Measurements from ENCODE around the gene CIDEC.

CIDEC gene, protein sequence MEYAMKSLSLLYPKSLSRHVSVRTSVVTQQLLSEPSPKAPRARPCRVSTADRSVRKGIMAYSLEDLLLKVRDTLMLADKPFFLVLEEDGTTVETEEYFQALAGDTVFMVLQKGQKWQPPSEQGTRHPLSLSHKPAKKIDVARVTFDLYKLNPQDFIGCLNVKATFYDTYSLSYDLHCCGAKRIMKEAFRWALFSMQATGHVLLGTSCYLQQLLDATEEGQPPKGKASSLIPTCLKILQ

DNA sequence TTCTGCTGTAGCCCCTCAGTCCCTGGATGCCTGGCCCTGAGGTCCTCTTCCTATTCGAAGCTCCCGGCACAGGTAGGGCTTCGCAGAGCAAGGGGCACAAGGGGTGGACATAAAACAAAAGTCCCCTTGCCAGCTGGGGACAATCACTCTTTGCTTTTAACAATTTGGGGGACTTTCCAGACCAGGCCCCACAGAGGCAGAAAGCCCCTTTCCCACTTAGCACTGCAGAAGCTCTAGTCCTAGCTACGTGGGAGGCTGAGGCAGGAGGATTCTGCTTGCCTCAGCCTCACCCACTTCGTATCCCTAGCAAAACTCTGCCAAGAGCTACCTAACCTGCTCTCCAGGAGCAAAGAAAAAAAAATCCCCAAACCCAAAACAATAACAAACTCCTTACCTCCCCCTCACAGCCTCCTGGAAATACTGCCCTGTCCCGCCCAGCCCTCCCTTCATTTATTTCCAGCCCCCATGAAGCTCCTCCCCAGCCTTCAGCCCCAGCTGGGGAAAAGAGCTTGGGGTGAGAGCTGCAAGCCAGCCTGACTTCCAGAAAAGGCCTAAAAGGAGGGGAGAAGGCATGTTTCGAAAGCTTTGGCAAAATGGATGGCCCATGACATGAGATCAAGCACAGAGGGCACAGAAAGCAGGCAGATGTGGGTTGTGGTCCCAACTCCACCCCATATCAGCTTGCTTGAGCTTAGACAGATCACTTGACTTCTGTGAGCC, at the start of gene CIDEC:
Gene CIDEC, minus strand, starts transcription at position 424 of the 720 bp plus-strand sequence. CDS start 1,767 bp downstream, outside the sequence.
- FAIRE-seq (no peak), DNase-seq (ENCODE audit: insufficient read length, low spot score) (no peak)

DNA sequence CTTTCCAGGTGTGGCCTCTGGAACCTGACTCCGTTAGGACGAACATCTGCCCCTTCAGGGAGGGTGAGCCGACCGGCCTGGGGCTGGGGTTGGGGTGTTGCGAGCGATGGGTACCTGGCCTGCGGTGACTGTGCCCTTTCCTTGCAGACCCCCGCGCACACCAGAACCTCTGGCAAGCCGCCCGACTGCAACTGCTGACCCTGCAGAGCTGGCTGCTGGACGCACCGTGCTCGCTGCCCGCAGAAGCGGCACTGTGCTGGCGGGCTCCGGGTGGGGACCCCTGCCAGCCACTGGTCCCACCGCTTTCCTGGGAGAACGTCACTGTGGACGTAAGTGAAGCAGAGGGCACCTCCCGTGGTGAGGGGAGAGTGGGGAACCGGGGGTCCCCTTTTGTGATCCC, 48.1 kb upstream of the CIDEC start:
- FAIRE-seq (no peak), DNase-seq (ENCODE audit: insufficient read length, low spot score) (no peak)

DNA sequence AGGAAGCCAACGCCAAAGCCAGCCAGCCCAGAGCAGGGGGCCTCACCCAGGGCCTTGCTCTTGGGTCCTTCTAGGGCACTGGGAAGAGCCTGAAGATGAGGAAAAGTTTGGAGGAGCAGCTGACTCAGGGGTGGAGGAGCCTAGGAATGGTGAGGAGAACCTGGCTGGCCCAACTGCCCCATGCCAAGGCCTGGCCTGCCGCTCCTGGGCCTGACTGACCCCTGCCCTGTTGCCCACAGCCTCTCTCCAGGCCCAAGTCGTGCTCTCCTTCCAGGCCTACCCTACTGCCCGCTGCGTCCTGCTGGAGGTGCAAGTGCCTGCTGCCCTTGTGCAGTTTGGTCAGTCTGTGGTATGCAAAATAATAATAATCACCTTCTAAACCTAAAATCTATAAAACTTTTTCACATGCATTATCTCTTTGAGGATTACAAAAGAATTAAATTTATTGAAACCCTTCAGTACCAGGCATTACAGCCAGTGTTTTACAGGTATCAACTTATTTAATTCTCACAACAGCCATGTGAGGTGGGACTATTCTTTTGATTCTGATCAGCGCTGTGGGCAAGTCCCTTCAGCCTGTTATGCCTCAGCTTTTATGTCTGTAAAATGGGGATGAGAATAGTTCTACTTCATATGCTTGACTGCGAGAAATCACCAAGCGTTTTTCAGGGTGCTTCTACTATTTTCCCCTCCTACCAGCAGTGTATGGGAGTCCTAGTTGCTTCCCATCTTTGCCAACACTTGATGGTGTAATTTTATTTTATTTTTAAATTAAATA, 38.4 kb upstream of the CIDEC start:
- FAIRE-seq (no peak), DNase-seq (ENCODE audit: insufficient read length, low spot score) (no peak)

DNA sequence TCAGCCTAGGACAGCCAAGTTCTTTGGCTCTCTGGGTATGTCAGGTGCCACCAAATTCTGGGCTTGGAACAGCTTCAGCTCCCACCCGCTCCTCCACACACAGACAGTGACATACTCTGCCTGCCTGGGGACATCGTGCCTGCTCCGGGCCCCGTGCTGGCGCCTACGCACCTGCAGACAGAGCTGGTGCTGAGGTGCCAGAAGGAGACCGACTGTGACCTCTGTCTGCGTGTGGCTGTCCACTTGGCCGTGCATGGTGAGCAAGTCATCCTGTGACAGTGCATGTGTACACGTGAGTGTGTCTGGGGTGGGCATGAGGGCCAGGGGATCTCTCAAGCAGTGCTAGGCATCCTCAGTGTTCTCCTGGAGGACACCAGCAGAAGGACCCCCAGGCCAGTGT, 37.8 kb upstream of the CIDEC start:
- FAIRE-seq (peak; percentile 26), DNase-seq (ENCODE audit: insufficient read length, low spot score) (no peak)

DNA sequence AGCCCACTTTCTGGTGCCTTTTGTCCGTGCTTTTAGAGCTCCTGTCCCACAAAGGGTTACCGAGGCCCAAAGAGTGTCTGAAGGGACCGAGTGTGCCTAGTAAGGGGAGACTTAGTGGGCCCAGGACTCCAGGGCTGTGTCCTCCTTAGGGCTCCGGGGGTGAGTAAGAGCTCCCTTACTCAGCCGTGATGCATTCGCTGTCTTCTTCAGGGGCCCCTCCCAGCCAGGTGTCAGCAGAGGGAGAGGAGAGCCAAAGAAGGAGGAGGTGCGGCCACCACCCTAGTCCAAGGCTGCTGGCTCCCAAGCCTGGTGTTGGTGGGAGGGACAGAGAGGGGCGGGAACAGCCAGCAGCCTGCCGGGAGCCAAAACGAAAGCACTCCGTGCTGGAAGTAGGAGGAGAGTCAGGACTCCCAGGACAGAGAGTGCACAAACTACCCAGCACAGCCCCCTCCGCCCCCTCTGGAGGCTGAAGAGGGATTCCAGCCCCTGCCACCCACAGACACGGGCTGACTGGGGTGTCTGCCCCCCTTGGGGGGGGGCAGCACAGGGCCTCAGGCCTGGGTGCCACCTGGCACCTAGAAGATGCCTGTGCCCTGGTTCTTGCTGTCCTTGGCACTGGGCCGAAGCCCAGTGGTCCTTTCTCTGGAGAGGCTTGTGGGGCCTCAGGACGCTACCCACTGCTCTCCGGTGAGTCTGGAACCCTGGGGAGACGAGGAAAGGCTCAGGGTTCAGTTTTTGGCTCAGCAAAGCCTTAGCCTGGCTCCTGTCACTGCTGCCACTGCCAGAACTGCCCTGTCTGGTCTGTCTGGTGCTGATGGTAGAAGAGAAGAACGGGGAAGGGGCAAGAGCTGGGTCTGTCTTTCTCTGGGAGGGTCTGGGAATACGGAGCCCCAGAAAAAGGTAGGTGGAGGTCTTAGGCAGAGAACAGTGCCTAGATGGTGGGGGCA, 37.0 kb upstream of the CIDEC start, which contains the start of gene IL17RC:
Gene IL17RC, plus strand, starts transcription at position 365 of the 947 bp plus-strand sequence. Its CDS starts 218 bp downstream, at position 583.
- DNase-seq (ENCODE audit: insufficient read length, low spot score), result peak; percentile 95
- peak; percentile 84 for FAIRE-seq

DNA sequence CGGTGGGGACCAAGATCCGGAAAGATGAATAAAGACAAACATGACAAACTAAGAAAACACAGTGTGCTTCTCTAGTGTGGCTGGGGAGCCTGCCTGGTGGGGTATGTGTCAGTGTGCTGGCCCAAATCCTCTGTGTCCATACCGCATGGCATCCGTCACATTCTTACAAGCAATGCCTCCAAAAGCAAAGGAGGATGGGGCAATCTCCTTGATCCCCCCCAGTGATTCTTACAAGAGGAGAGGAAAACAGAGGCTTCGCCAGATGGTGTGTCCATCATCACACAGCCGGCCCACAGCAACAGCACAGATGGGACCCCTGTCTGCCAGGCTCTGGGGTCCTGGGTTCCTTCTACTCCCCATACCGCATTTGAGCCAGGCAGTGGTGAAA, 36.3 kb upstream of the CIDEC start:
- FAIRE-seq, result no peak

DNA sequence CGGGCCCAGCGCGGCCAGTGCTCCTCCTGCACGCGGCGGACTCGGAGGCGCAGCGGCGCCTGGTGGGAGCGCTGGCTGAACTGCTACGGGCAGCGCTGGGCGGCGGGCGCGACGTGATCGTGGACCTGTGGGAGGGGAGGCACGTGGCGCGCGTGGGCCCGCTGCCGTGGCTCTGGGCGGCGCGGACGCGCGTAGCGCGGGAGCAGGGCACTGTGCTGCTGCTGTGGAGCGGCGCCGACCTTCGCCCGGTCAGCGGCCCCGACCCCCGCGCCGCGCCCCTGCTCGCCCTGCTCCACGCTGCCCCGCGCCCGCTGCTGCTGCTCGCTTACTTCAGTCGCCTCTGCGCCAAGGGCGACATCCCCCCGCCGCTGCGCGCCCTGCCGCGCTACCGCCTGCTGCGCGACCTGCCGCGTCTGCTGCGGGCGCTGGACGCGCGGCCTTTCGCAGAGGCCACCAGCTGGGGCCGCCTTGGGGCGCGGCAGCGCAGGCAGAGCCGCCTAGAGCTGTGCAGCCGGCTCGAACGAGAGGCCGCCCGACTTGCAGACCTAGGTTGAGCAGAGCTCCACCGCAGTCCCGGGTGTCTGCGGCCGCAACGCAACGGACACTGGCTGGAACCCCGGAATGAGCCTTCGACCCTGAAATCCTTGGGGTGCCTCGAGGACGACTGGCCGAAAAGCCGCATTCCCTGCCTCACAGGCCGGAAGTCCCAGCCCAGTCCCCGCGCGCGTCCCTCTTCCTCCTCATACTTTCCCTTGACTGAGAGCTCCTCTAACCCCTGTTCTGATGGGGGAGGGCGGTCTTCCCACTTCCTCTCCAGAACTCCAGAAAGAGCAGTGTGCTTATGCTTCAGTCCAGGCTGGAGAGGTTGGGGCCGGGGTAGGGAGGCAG, 35.4 kb upstream of the CIDEC start:
- no peak for FAIRE-seq
- peak; percentile 51 for DNase-seq (ENCODE audit: insufficient read length, low spot score)

More for the DNA sequence above, 36.3 kb upstream of the CIDEC start:
- DNase-seq (ENCODE audit: insufficient read length, low spot score), result no peak

DNA sequence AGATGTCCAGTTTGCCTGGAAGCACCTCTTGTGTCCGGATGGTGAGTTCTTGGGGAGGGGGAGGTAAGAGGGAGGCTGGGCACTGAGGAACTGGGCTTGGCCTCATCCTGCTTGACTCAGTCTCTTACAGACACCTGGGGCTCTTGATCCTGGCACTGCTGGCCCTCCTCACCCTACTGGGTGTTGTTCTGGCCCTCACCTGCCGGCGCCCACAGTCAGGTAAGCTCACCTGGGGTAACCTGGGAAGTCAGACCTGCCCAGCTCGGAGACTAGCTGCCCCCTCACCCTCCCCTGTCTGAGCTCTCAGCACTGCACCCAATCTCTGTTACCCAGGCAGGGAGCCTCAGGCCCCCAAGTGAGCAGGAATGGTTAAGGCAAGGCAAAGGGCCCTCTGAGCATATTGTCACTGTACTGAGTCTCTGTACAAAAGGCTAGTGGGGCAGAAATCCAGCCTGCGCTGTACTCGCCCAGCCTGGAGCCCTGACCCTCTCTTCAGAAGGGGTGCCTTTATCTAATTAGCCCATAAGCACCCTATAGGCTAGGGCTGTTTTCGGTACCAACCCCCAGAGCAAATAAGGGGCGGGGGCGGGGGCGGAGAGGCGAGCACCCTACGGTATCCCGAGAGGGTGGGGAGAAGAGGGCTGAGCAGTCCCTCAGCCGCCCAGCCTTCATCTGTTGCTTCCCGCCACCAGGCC, 34.7 kb upstream of the CIDEC start:
- FAIRE-seq (no peak), DNase-seq (ENCODE audit: insufficient read length, low spot score) (no peak)

DNA sequence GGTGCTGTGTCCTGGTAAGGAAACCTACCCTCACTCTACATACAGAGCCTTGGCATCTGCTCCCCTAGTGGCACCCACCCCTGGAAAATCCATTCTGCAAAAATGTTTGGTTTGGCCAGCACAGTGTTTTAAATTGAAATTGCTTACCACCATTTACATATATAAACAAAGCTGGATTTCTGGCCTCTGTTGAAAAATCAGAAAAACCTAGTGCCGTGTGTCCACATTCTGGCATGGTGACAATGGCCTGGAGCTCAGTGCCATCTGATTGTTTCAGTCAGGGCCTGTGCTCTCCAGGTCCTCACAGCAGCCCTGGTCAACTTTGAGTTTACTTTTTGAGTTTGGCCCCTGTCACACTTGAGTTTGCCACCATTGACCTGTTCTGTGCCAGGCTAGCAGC, 34.0 kb upstream of the CIDEC start:
- DNase-seq (ENCODE audit: insufficient read length, low spot score), result no peak
- no peak for FAIRE-seq

DNA sequence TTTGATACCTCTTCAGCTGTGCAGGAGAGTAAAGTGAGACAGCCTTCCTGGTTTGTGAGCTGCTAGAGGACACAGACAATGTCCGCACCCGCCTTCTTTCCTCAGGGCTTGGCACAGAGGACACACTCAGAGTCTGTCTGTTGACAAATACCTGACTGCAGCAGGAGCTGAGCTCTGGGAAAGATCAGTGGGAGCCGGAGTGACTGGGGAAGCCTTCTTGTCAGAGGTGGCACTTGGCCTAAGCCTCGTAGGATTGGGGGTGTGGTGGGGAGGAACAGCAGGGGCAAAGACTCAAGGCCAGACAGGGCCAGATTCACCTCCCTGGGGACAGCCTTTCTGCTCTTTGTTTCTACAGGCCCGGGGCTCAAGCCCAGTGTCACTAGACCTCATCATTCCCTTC, 33.5 kb upstream of the CIDEC start:
- no peak for DNase-seq (ENCODE audit: insufficient read length, low spot score)
- FAIRE-seq, result no peak

DNA sequence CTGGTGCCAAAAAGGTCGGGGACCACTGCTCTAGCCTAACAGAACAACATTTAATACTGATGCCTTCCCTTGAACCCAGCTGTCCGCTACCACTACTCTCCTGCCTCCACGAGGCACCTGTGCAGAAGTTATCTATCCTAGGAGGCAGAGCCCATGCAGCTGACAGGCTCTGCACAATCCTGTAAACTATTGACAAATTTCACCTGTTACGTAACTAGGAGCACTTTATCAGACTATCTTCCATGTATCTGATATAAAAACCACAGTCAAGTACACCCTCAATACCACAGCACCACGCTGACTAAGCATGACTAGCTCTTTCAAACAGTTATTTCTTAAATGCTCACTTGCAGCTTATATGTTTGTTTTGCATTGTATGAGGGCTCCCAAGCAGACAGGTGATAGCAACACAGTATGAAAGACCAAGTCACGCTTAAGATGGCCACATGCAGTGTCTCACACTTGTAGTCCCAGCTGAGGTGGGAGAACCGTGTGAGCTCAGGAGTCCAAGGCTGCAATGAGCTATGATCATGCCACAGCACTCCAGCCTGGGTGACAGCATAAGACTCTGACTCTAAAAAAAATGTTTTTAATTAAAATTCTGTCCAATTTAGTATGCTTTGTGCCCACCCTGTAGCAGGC, 32.4 kb upstream of the CIDEC start:
- no peak for DNase-seq (ENCODE audit: insufficient read length, low spot score)
- no peak for FAIRE-seq

DNA sequence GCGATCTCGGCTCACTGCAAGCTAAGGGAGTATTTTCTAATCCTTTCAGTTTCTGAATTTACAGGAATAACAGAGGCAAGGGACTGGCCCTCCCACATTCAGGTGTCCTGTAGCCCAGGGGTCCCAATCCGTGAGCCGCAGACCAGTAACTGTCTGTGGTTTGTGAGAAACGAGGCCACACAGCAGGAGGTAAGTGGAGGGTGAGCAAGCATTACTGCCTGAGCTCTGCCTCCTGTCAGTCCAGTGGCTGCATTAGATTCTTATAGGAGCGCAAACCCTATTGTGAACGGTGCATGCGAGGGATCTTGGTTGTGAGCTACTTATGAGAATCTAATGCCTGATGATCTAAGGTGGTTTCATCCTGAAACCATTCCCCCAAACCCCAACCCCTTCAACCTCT, 31.8 kb upstream of the CIDEC start:
- no peak for FAIRE-seq
- DNase-seq (ENCODE audit: insufficient read length, low spot score), result no peak

DNA sequence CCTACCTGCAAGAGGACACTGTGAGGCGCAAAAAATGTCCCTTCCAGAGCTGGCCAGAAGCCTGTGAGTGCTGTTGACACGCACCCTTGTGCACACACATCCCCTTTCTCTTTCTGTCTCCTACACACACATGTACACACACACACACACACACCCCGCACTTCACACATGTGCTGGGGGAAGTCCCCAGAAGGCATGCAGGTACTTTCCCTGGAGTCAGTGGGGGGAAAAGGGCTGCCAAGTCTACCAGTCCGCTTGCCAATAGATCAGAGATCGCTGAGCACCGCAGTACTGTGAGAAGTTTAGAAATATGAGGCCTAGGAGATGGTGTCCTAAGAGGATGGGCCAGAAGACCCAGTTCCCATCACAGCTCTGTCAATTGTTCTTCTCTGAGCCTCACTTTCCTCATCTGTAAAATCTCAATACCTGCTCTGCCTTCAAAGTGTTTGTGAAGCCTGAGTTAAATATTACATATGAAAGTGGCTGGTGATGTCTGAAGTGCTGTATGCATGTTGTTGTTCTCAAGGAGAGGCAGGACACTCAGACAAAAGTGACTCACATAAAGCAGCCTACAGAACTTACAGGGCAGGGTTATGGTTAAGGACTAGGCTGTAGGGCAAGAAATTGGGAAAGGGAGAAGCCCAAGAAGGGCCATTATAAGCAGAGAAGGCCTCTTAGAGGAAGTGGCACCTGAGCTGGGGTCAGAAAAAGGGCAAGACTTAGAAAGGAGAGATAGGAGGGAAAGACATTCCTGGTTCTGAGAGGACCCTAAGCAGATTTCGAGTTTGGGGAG, 29.4 kb upstream of the CIDEC start:
- DNase-seq (ENCODE audit: insufficient read length, low spot score), result no peak
- FAIRE-seq, result no peak

DNA sequence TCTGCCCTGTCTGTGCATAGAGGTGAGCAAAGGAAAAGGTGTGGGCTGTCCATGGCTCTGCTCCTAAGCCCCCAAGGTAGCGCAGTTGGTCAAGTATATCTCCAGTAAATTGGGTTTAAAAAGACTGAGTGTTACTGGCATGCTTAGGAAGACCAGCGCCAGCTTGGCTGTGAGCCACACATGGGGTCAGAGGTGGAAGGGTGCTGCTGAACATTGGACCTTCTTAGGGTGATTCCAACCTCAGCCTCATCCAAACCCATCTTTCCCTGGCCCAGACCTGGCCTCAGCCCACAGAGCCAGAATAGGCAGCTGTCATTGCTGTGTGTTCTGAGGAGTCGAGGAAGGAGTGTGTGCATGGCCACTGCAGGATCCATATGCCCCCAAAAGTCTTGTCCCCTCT, 28.2 kb upstream of the CIDEC start:
- DNase-seq (ENCODE audit: insufficient read length, low spot score) (no peak), FAIRE-seq (no peak)

DNA sequence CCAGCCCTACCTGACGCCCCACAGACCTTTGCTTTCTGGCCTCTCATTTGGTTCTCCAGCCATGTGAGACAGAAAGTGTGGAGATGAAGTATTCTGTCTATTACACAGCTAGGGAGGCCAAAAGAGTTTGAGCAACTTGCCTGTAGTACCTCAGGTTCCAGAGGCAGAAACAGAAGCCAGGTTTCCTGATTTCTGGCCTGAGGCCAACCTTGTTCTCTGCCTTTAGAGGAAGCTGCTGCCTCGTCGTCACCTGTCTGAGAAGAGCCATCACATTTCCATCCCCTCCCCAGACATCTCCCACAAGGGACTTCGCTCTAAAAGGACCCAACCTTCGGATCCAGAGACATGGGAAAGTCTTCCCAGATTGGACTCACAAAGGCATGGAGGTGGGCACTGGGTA, 26.4 kb upstream of the CIDEC start:
- no peak for DNase-seq (ENCODE audit: insufficient read length, low spot score)
- no peak for FAIRE-seq

DNA sequence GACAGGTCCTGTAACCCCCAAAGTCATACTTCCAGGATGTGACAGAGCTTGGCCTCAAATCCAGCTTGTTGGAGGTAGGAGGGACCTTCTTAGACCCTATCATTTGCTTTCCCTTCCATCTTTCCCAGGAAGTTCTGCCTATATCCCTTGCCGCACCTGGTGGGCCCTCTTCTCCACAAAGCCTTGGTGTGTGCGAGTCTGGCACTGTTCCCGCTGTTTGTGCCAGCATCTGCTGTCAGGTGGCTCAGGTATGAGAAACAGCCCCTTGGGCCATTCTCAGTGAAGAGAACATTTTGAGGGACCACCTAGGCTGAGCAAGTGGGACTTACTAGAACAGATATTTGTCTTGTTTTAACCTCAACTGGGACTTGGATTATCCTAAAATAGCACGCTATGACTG, 23.9 kb upstream of the CIDEC start:
- FAIRE-seq (no peak), DNase-seq (ENCODE audit: insufficient read length, low spot score) (no peak)

DNA sequence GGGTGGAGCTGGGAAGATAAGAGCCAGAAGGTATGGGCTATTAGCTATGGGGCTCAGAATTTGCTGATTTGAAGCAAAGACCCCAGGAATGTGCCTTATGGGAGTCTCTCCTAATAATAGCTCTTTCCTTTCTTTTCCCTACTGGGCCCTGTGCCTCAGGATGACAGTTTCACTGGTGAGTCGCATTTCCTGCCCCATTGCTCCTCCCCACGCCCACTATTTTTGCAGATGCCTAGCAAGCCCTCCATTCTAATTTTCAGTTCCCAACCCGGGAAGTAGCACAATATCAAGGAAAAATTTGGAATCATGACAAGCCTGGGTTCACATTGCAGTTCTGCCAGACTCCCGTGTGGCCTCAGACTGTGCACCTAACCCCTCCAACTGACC, 23.2 kb upstream of the CIDEC start:
- DNase-seq (ENCODE audit: insufficient read length, low spot score), result no peak

More for the DNA sequence above, 23.2 kb upstream of the CIDEC start:
- FAIRE-seq, result no peak

Data from HTR-8/SVneo (cell line).